Measurements from ENCODE around the gene VLDLR.

The VLDLR gene

DNA sequence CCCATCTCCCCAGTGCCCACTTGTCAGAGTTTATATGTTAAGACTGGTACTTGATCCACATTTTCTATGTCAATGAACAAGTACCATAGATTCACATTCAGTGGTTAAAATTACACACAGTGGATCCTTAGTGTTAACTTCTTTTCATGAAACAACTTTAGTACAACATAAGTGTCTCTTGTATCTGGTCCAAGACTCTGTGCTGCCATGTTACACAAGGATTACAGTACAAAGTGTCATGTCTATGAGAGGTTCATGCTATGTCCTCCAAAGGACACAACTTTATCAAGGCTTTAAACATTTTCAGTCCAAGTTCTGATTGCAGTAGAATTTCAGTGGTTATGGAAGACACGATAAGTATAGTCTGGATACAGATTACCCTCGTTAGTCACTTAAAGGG, 13.3 kb upstream of the VLDLR start:
- no peak for DNase-seq (ENCODE audit: low read depth in 1 of 2, low spot score in 1 of 2)
- TF ChIP-seq SPI1 (IDR thresholded peaks at IDR 0.05; ENCODE audit: borderline replicate concordance, low read depth), result no peak
- no peak for TF ChIP-seq GABPA (IDR thresholded peaks at IDR 0.05; ENCODE audit: low read depth)
- TF ChIP-seq, protein P1, sequence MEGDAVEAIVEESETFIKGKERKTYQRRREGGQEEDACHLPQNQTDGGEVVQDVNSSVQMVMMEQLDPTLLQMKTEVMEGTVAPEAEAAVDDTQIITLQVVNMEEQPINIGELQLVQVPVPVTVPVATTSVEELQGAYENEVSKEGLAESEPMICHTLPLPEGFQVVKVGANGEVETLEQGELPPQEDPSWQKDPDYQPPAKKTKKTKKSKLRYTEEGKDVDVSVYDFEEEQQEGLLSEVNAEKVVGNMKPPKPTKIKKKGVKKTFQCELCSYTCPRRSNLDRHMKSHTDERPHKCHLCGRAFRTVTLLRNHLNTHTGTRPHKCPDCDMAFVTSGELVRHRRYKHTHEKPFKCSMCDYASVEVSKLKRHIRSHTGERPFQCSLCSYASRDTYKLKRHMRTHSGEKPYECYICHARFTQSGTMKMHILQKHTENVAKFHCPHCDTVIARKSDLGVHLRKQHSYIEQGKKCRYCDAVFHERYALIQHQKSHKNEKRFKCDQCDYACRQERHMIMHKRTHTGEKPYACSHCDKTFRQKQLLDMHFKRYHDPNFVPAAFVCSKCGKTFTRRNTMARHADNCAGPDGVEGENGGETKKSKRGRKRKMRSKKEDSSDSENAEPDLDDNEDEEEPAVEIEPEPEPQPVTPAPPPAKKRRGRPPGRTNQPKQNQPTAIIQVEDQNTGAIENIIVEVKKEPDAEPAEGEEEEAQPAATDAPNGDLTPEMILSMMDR (IDR thresholded peaks at IDR 0.05; ENCODE audit: insufficient read depth, low read length), result no peak
- TF ChIP-seq, protein P2, sequence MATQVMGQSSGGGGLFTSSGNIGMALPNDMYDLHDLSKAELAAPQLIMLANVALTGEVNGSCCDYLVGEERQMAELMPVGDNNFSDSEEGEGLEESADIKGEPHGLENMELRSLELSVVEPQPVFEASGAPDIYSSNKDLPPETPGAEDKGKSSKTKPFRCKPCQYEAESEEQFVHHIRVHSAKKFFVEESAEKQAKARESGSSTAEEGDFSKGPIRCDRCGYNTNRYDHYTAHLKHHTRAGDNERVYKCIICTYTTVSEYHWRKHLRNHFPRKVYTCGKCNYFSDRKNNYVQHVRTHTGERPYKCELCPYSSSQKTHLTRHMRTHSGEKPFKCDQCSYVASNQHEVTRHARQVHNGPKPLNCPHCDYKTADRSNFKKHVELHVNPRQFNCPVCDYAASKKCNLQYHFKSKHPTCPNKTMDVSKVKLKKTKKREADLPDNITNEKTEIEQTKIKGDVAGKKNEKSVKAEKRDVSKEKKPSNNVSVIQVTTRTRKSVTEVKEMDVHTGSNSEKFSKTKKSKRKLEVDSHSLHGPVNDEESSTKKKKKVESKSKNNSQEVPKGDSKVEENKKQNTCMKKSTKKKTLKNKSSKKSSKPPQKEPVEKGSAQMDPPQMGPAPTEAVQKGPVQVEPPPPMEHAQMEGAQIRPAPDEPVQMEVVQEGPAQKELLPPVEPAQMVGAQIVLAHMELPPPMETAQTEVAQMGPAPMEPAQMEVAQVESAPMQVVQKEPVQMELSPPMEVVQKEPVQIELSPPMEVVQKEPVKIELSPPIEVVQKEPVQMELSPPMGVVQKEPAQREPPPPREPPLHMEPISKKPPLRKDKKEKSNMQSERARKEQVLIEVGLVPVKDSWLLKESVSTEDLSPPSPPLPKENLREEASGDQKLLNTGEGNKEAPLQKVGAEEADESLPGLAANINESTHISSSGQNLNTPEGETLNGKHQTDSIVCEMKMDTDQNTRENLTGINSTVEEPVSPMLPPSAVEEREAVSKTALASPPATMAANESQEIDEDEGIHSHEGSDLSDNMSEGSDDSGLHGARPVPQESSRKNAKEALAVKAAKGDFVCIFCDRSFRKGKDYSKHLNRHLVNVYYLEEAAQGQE (IDR thresholded peaks at IDR 0.05; ENCODE audit: insufficient replicate concordance, low read depth), result no peak
- no peak for TF ChIP-seq POLR2AphosphoS5 (IDR thresholded peaks at IDR 0.05; ENCODE audit: low read depth)
- no peaks in the 10 kb centered on the region for H3K27me3 ChIP-seq (ENCODE audit: insufficient read depth, poor library complexity, severe bottlenecking)
- no peak overlapping the region for H3K4me3 ChIP-seq (replicated peaks; ENCODE audit: insufficient read depth, low read length)
- H3K27ac ChIP-seq (replicated peaks), result no peak overlapping the region

DNA sequence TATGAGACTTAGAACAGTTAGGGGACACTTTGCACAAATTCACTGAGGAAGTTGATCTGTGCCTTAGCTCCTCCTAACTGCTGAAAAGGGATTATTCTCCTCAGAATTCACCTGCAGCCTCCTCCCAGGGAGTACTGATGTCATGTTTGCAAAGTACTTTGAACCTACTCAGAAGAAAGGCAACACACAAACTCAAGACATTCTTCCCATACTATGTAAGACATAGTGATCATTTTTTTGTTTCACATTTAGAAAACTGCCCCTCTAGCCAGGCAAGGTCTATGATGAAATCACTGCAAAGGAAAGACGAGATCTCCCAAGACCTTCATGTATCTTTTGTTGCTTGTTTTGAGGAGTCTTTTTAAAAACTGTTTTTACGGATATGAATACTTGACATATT, 10.6 kb upstream of the VLDLR start:
- Histone ChIP-seq H3K27me3 (ENCODE audit: insufficient read depth, poor library complexity, severe bottlenecking) (no peaks in the 10 kb centered on the region), H3K27ac (replicated peaks) (no peak overlapping the region), H3K4me3 (replicated peaks; ENCODE audit: insufficient read depth, low read length) (no peak overlapping the region)
- TF ChIP-seq SPI1 (IDR thresholded peaks at IDR 0.05; ENCODE audit: borderline replicate concordance, low read depth) (no peak), POLR2AphosphoS5 (IDR thresholded peaks at IDR 0.05; ENCODE audit: low read depth) (no peak), GABPA (IDR thresholded peaks at IDR 0.05; ENCODE audit: low read depth) (no peak)
- TF ChIP-seq, protein P1 (IDR thresholded peaks at IDR 0.05; ENCODE audit: insufficient read depth, low read length), result no peak
- TF ChIP-seq, protein P2 (IDR thresholded peaks at IDR 0.05; ENCODE audit: insufficient replicate concordance, low read depth), result no peak
- no peak for DNase-seq (ENCODE audit: low read depth in 1 of 2, low spot score in 1 of 2)

DNA sequence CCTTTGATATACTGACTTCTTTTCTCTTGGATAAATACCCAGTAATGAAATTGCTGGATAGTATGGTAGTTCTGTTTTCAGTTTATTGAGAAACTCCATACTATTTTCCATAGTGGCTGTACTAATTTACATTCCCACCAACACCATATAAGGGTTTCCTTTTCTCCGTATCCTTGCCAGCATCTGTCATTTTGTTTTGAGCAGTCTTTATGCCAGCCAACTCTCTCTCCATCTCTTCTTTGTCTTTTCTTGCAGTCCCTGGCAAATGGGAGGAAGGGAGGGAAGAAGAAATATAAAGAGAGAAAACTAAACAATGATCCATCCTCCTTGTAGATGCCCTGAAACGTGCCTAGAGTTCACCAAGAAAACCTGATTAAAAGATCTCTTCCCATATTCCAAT, 9.6 kb upstream of the VLDLR start:
- TF ChIP-seq, protein P2 (IDR thresholded peaks at IDR 0.05; ENCODE audit: insufficient replicate concordance, low read depth), result no peak
- TF ChIP-seq, protein P1 (IDR thresholded peaks at IDR 0.05; ENCODE audit: insufficient read depth, low read length), result no peak
- TF ChIP-seq SPI1 (IDR thresholded peaks at IDR 0.05; ENCODE audit: borderline replicate concordance, low read depth) (no peak), POLR2AphosphoS5 (IDR thresholded peaks at IDR 0.05; ENCODE audit: low read depth) (no peak), GABPA (IDR thresholded peaks at IDR 0.05; ENCODE audit: low read depth) (no peak)
- DNase-seq (ENCODE audit: low read depth in 1 of 2, low spot score in 1 of 2), result no peak
- Histone ChIP-seq H3K4me3 (replicated peaks; ENCODE audit: insufficient read depth, low read length) (no peak overlapping the region), H3K27me3 (ENCODE audit: insufficient read depth, poor library complexity, severe bottlenecking) (no peaks in the 10 kb centered on the region), H3K27ac (replicated peaks) (no peak overlapping the region)

All from HL-60 (cell line).